Muscle of leg (tissue), 11 donors: ENCODE results near the gene GPR132. TPM values are rescaled to one million over a fixed set of nuclear protein-coding genes. Genes with fewer than 3 reads are reported as not detected.
A peak's percentile ranks its signal among the peaks of the same experiment; 100 is the strongest.

ENCODE experiments used
- DNase-seq: peaks from one replicate; pipeline ENCODE4 v3.0.0; 2013
- H3K27ac ChIP-seq: one replicate; pipeline ENCODE4 v1.5.1; 2013; ENCODE audit warnings: mild to moderate bottlenecking, low read length, control low read depth
- H3K27me3 ChIP-seq: one replicate; pipeline ENCODE4 v1.6.1; 2013; ENCODE audit warnings: low read length; ENCODE audit not compliant: control insufficient read depth, insufficient read depth
- H3K36me3 ChIP-seq: one replicate; pipeline ENCODE4 v1.6.1; 2013; ENCODE audit warnings: low read length; ENCODE audit not compliant: control insufficient read depth, insufficient read depth
- H3K4me1 ChIP-seq: one replicate; pipeline ENCODE4 v1.6.1; 2013; ENCODE audit warnings: low read length; ENCODE audit not compliant: control insufficient read depth, insufficient read depth
- H3K4me3 ChIP-seq: one replicate; pipeline ENCODE4 v1.5.1; 2013; ENCODE audit warnings: low read length, control low read depth
- H3K9me3 ChIP-seq: replicated peaks from 2 replicates; pipeline ENCODE4 v1.6.1; 2013; ENCODE audit warnings: low read depth, low read length; ENCODE audit not compliant: control insufficient read depth
- WGBS: methylation state at CpG from one replicate; pipeline ENCODE4 v1.1.5; 2013; ENCODE audit warnings: missing lambda C conversion rate; ENCODE audit not compliant: insufficient coverage; 5-methylcytosine and 5-hydroxymethylcytosine counted together
- polyA plus RNA-seq, 8 donors: library from polyadenylated mRNA; unstranded; fragments of 120-200 nt; gene quantifications; one replicate each; pipeline versions ENCODE4 v1.2.1 to v1.2.3, GENCODE V29; 2013; ENCODE audit warnings: inconsistent platforms in 1 of 8, low replicate concordance in 1 of 8; ENCODE audit not compliant: insufficient read length in 8 of 8, insufficient read depth in 1 of 8
- total RNA-seq: library from RNA; stranded (reverse); fragments of 120-200 nt; gene quantifications from one replicate; pipeline ENCODE4 v1.2.4, GENCODE V29; 2013

GPR132 gene
- total and polyA plus RNA-seq, 9 donors: 0.41 to 1.5 (median 0.75) TPM

DNA sequence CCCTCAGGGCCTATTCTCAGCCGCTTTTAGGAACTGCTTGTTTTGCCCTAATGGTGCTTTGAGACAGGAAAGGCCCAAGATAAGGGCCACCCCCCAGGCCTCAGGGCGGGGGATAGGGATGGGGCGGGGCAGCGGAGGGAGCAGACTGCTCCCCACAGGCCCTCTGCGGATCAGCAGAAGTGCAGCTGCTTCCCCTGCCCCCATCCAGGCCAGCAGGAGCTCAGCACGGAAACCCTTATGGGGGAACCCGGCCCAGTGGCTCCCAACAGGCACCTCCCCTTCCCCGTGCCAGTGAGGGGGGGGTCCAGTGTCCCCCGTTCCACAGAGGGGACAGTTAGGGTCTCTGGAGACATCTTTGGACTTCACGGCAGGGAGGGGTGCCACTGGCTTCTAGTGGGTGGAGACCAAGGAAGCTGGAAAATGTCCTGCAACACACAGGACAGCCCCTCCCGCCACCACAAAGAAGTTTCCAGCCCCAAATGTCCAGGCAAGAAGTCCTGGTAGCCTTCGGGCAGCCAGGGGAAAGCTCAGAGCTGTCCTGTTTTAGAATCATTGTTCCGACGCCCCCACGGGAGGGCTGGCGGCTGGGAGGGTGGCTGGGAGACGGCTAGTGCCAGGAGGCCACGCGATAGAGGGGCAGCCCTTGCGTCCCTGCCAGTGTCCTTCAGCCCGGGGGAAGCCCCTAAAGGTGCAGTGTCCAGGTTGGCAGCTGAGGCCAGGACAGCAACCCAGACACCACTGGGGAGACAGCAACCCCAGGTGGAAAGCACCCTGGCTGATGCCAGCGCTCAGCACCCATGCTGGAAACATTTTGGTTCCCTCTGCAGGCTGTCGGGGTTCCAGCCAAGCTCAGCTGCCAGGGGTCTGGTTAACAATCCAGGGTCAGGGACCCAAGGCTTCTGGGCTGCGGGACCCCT is 10.4 kb upstream of the GPR132 start:
- H3K27ac ChIP-seq: no peak overlapping the region
- H3K27me3 ChIP-seq: peaks cover 6% of the 10 kb centered on the region

GRCh38 chr14:105074601-105075053 is 9.4 kb upstream of the GPR132 start:
- H3K4me3 ChIP-seq: no peak overlapping the region

More for the DNA sequence above, 10.4 kb upstream of the GPR132 start:
- Histone ChIP-seq H3K4me3 (no peak overlapping the region), H3K9me3 (no peaks in the 10 kb centered on the region), H3K36me3 (no peaks in the 10 kb centered on the region), H3K4me1 (peaks cover 37% of the 10 kb centered on the region)
- WGBS: 30% methylated on average over 17 of the region's 24 CpGs
- peak; percentile 77 for DNase-seq

DNA sequence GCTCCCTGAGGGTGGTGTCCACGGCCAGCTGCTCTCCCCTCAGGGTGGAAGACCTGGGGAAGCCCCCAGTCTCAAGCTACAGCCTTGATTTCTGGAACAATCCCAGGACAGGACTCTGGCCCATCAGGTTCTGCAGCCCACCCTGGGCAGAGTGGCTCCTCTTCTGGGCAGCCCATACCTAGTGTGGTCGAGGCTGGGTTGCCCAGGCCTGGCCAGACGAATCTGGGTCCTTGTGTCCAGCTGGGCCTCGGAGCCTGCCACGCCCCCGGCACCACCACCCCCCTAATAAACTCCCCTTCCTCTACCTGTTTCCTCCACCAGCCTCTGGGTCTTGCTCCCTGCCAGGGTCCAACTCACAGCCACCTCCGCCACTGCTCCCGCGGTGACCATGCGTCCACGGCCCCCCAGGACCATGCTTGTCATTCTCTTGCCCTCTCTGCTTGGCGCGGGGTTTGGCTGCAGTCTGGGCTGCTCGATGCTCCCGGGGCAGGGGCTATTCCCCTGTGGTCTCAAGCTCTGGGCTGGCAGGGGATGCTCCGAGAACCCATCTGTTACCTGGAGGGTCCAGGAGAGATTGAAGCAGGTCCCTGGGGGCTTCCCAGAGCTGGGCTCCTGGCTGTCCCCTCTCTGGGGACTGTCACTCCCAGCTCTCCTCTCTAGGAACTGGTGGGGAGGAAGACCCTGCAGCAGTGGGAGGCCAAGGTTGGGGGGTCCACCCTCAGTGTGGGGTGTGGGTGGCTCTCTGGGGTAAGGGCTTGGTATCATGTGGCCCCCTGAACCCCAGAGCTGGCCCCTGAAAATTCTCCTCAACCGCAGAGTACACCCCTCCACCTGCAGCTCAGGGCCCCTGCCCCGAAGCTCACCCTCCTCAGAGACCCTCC is 8.7 kb upstream of the GPR132 start:
- H3K4me1 ChIP-seq: peaks cover 46% of the 10 kb centered on the region

More at GRCh38 chr14:105074601-105075053, 9.4 kb upstream of the GPR132 start:
- DNase-seq: no peak
- H3K9me3 ChIP-seq: no peaks in the 10 kb centered on the region
- H3K36me3 ChIP-seq: no peaks in the 10 kb centered on the region
- peaks cover 46% of the 10 kb centered on the region for H3K4me1 ChIP-seq
- no peak overlapping the region for H3K27ac ChIP-seq
- H3K27me3 ChIP-seq: peaks cover 10% of the 10 kb centered on the region
- 32% methylated on average over 15 of the region's 15 CpGs for WGBS

GRCh38 chr14:105072892-105073719 is 7.9 kb upstream of the GPR132 start:
- H3K27ac ChIP-seq: no peak overlapping the region
- no peaks in the 10 kb centered on the region for H3K9me3 ChIP-seq
- no peak overlapping the region for H3K4me3 ChIP-seq
- peaks cover 13% of the 10 kb centered on the region for H3K27me3 ChIP-seq
- 74% methylated on average over 14 of the region's 18 CpGs for WGBS
- H3K4me1 ChIP-seq: peaks cover 46% of the 10 kb centered on the region
- peak; percentile 12 for DNase-seq
- H3K36me3 ChIP-seq: no peaks in the 10 kb centered on the region

More for the DNA sequence above, 8.7 kb upstream of the GPR132 start:
- no peaks in the 10 kb centered on the region for H3K9me3 ChIP-seq
- H3K27me3 ChIP-seq: peaks cover 13% of the 10 kb centered on the region
- WGBS: 77% methylated on average over 18 of the region's 18 CpGs
- H3K4me3 ChIP-seq: no peak overlapping the region
- no peak for DNase-seq
- H3K36me3 ChIP-seq: no peaks in the 10 kb centered on the region
- H3K27ac ChIP-seq: no peak overlapping the region

DNA sequence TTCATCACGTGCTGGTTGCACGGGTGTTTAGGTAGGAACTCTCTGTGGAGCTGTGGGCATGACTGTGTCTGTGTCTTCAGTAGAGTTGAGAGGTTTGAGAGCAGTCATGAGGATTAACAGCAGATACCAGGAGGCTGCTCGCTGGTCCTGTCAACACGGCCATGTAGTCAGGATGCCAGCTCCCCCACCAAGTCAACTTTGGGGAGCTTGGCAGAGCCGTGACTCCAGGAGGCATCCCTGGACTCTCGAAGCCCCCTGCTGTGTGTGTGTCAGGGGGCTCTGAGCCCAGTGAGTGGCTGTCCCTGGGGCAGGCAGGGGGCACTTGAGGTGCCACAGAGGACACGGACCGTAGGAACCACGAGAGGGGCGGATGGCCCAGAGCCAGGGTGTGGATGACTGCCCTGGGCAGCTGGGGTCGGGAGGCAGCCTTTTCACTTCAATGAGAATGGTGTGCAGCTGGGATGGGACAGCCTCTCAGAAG is 7.2 kb upstream of the GPR132 start:
- 78% methylated on average over 5 of the region's 11 CpGs for WGBS
- Histone ChIP-seq H3K27me3 (peaks cover 13% of the 10 kb centered on the region), H3K36me3 (no peaks in the 10 kb centered on the region), H3K9me3 (no peaks in the 10 kb centered on the region), H3K4me1 (peaks cover 46% of the 10 kb centered on the region), H3K27ac (no peak overlapping the region), H3K4me3 (no peak overlapping the region)
- peak; percentile 12 for DNase-seq

DNA sequence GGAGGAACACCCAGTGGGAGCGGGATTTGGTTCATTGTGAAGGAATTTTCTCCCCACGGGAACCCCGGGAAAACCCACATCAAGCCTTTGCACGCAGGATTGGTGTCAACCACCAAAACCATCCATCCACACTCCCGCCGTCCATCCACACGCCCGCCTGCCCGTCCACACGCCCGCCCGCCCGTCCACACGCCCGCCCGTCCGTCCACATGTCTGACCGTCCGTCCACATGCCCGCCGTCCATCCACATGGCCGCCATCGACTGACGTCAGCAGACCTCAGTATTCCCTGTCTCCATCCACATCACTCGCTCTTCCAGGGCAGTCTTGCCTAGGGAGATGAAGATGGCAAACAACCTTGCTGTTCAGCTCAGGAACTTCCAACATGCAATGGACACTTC is 6.7 kb upstream of the GPR132 start:
- Histone ChIP-seq H3K4me1 (peaks cover 51% of the 10 kb centered on the region), H3K36me3 (no peaks in the 10 kb centered on the region), H3K27me3 (peaks cover 15% of the 10 kb centered on the region), H3K4me3 (no peak overlapping the region), H3K9me3 (no peaks in the 10 kb centered on the region), H3K27ac (no peak overlapping the region)
- whole genome bisulfite sequencing: 90% methylated on average over 21 of the region's 25 CpGs
- DNase-seq: no peak

DNA sequence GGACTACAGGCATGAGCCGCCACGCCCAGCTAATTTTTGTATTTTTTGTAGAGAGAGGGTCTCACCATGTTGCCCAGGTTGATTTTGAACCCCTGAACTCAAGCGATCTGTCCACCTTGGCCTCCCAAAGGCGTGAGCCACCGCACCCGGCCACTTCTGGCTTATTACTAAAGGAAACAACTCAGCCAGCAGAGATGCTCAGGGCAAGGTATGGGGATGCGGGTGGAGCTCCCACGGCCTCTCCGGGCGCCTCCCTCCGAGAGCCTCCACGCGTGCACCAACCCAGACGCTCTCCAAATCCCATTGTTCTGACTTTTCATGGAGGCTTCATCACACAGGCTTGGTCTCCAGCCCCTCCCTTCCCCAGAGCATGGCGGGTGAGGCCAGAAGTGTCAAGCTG is 6.1 kb upstream of the GPR132 start:
- peaks cover 51% of the 10 kb centered on the region for H3K4me1 ChIP-seq
- H3K27me3 ChIP-seq: peaks cover 15% of the 10 kb centered on the region
- H3K27ac ChIP-seq: no peak overlapping the region
- no peak overlapping the region for H3K4me3 ChIP-seq
- no peaks in the 10 kb centered on the region for H3K36me3 ChIP-seq
- no peaks in the 10 kb centered on the region for H3K9me3 ChIP-seq
- WGBS: 80% methylated on average over 13 of the region's 15 CpGs
- DNase-seq: peak; percentile 0

DNA sequence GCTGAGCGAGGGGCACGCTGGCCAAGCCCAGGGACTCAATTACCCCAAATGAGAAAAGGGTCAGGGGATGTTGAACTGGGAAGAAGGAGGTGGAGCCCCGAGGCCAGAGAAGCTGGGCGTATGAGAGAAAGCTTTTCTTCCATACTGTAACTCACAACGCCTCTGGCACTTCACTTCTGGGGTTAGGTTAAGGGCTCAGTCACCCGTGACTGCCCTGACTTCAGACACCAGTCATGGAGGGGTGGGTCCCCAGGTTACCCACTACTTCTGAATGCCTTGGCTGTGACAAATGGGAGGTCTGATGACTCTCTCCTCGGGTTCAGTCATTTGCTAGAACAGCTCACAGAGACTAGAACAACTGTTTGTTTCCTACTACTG is 5.5 kb upstream of the GPR132 start:
- Histone ChIP-seq H3K4me1 (peaks cover 49% of the 10 kb centered on the region), H3K27ac (no peak overlapping the region), H3K4me3 (no peak overlapping the region), H3K27me3 (peaks cover 15% of the 10 kb centered on the region), H3K36me3 (no peaks in the 10 kb centered on the region), H3K9me3 (no peaks in the 10 kb centered on the region)
- WGBS: no CpG with 5 or more reads among the region's 7 CpGs
- DNase-seq: peak; percentile 10

DNA sequence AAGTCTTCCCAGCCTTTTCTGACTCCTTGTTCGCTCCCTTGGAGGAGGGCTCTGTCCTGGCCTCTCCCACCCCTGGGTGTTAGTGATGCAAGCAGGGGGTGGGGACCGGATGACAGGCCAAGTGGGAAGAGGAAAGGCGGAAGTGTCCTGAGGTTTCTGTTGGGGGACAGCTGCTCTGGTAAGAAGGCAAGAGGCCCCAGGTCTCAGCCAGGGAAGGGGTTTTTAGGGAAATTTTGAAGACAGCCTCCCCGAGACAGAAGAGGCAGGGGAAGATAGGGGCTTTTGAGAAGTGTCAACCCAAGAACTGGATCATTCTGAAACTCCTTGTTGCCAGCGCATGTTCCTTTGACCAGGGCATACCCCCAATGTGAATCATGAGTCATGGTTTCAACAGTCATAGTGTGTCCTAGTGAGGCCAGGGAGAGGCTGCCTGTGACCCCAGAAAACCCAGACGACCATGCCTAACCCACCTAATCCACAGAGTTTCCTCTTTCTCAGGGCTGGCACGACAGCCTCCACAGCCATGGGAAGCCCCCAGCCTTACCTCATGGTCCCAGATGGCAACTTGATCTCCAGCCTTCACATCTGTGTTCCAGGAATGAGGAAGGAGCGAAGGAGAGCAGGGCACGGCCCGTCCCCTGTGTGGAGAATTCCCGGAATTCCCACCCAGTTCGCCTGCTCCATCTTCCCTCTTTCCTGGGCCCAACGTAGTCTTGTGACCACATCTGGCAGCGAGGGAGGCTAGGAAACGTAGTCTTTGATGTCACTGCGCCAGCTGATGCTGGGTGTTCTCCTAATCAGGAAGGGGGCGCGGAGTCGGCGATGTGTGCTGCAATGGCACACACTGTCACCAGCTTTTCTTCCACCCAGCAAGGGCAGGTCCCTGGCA is 4.9 kb upstream of the GPR132 start:
- no peak overlapping the region for H3K4me3 ChIP-seq
- H3K36me3 ChIP-seq: no peaks in the 10 kb centered on the region
- WGBS: 39% methylated on average over 11 of the region's 20 CpGs
- H3K27ac ChIP-seq: peak overlapping the region; percentile 42
- H3K4me1 ChIP-seq: peaks cover 48% of the 10 kb centered on the region
- peaks cover 15% of the 10 kb centered on the region for H3K27me3 ChIP-seq
- no peaks in the 10 kb centered on the region for H3K9me3 ChIP-seq
- peak; percentile 80 for DNase-seq
